GM23338 (cell line): ENCODE data around the gene DPYD. TPM values are rescaled to one million over a fixed set of nuclear protein-coding genes. Genes with fewer than 3 reads are reported as not detected.

Experiments used
- ATAC-seq: fragments of 200-7000 bp; cut with Tn5 transposase; 3 replicates; pipeline ENCODE4 v1.9.1; 2020
- DNase-seq: peaks from one replicate; pipeline ENCODE4 v3.0.0-alpha.2; 2015; ENCODE audit warnings: low spot score
- H2AFZ ChIP-seq: fragments of 200-600 bp; sonication (generic); 2 replicates; pipeline ENCODE4 v1.8.0; 2016; ENCODE audit warnings: antibody characterized with exemption, mild to moderate bottlenecking, moderate library complexity
- H3F3A ChIP-seq: fragments of 200-600 bp; sonication (generic); replicated peaks from 2 replicates; pipeline ENCODE4 v1.8.0; 2017; ENCODE audit warnings: antibody characterized with exemption, mixed run types, low read depth
- H3K27ac ChIP-seq: fragments of 200-600 bp; sonication (generic); 2 replicates; pipeline ENCODE4 v1.6.1; 2016; ENCODE audit warnings: low read depth
- H3K27me3 ChIP-seq: fragments of 200-600 bp; sonication (generic); 2 replicates; pipeline ENCODE4 v1.8.0; 2016; ENCODE audit warnings: mild to moderate bottlenecking, mixed run types, moderate library complexity; ENCODE audit not compliant: insufficient read depth
- H3K36me3 ChIP-seq: fragments of 200-600 bp; sonication (generic); 2 replicates; pipeline ENCODE4 v1.8.0; 2016; ENCODE audit warnings: mild to moderate bottlenecking; ENCODE audit not compliant: insufficient read depth
- H3K4me1 ChIP-seq: fragments of 200-600 bp; sonication (generic); 2 replicates; pipeline ENCODE4 v1.8.0; 2016; ENCODE audit warnings: mild to moderate bottlenecking, moderate library complexity; ENCODE audit not compliant: insufficient read depth
- H3K4me2 ChIP-seq: fragments of 200-600 bp; sonication (generic); 2 replicates; pipeline ENCODE4 v1.7.1; 2017; ENCODE audit warnings: mixed run types
- H3K4me3 ChIP-seq: fragments of 200-600 bp; sonication (generic); 2 replicates; pipeline ENCODE4 v1.6.1; 2016; ENCODE audit warnings: mixed run types
- H3K79me2 ChIP-seq: fragments of 200-600 bp; sonication (generic); replicated peaks from 2 replicates; pipeline ENCODE4 v1.8.0; 2017; ENCODE audit warnings: mild to moderate bottlenecking; ENCODE audit not compliant: insufficient read depth
- H3K9me2 ChIP-seq: fragments of 200-600 bp; sonication (generic); 2 replicates; pipeline ENCODE4 v1.8.0; 2017; ENCODE audit not compliant: insufficient read depth
- H4K20me1 ChIP-seq: fragments of 200-600 bp; sonication (generic); replicated peaks from 2 replicates; pipeline ENCODE4 v1.8.0; 2017; ENCODE audit warnings: mild to moderate bottlenecking; ENCODE audit not compliant: insufficient read depth
- H3K27ac Mint-ChIP-seq: 2 replicates; pipeline ENCODE4 v1.8.0; 2020; ENCODE audit warnings: inconsistent platforms, mild to moderate bottlenecking, moderate library complexity, mixed read lengths
- H3K27me3 Mint-ChIP-seq: 3 replicates; pipeline ENCODE4 v1.8.0; 2022; ENCODE audit warnings: low read depth, mild to moderate bottlenecking, moderate library complexity, mixed read lengths, inconsistent platforms; ENCODE audit not compliant: insufficient read depth, poor library complexity
- H3K36me3 Mint-ChIP-seq: 3 replicates; pipeline ENCODE4 v1.8.0; 2021; ENCODE audit warnings: low read depth, mild to moderate bottlenecking, inconsistent platforms, moderate library complexity, mixed read lengths
- H3K4me1 Mint-ChIP-seq: 3 replicates; pipeline ENCODE4 v1.8.0; 2020; ENCODE audit warnings: mild to moderate bottlenecking, inconsistent platforms, mixed read lengths
- H3K4me3 Mint-ChIP-seq: 3 replicates; pipeline ENCODE4 v1.8.0; 2021; ENCODE audit warnings: moderate library complexity, mild to moderate bottlenecking, inconsistent platforms, mixed read lengths
- H3K9me3 Mint-ChIP-seq: 3 replicates; pipeline ENCODE4 v1.8.0; 2020; ENCODE audit warnings: moderate library complexity, mild to moderate bottlenecking, inconsistent platforms, mixed read lengths
- CREB1 ChIP-seq: fragments of 250-450 bp; sonication (Bioruptor Pico); IDR thresholded peaks from 2 replicates; pipeline ENCODE4 v1.5.0; 2020; ENCODE audit warnings: low read depth, mild to moderate bottlenecking, moderate library complexity
- ETS1 ChIP-seq: IDR thresholded peaks from 2 replicates; pipeline ENCODE4 v1.6.1; 2016; ENCODE audit warnings: antibody characterized with exemption
- EZH2 ChIP-seq: fragments of 200-600 bp; sonication (generic); IDR thresholded peaks from one replicate; pipeline ENCODE4 v1.8.0; 2017; ENCODE audit warnings: antibody characterized with exemption, mild to moderate bottlenecking, low read depth; ENCODE audit not compliant: unreplicated experiment
- EZH2phosphoT487 ChIP-seq: fragments of 200-600 bp; sonication (generic); IDR thresholded peaks from one replicate; pipeline ENCODE4 v1.8.1; 2018; ENCODE audit warnings: antibody characterized with exemption; ENCODE audit not compliant: unreplicated experiment
- JUNB ChIP-seq: IDR thresholded peaks from one replicate; pipeline ENCODE4 v1.6.1; 2016; ENCODE audit warnings: antibody characterized with exemption; ENCODE audit not compliant: unreplicated experiment
- NANOG ChIP-seq: IDR thresholded peaks from 2 replicates; pipeline ENCODE4 v1.6.1; 2016; ENCODE audit warnings: antibody characterized with exemption, borderline replicate concordance
- POLR2AphosphoS5 ChIP-seq: IDR thresholded peaks from 2 replicates; pipeline ENCODE4 v1.6.1; 2016; ENCODE audit warnings: antibody characterized with exemption, low read depth
- ZNF114 ChIP-seq: fragments of 250-450 bp; sonication (Bioruptor Pico); IDR thresholded peaks from 2 replicates; pipeline ENCODE4 v1.5.0; 2020; ENCODE audit warnings: mild to moderate bottlenecking, moderate library complexity
- ZNF331 ChIP-seq: fragments of 250-450 bp; sonication (Bioruptor Pico); IDR thresholded peaks from 2 replicates; pipeline ENCODE4 v1.5.0; 2020; ENCODE audit warnings: low read depth, mild to moderate bottlenecking, moderate library complexity
- polyA plus RNA-seq: library from polyadenylated mRNA; unstranded; fragments of >200 nt; fragmentation: Nextera tagmentation; extraction: Ambion mirVana; gene quantifications from 2 replicates; pipeline ENCODE4 v1.2.1, GENCODE V29; 2016
- total RNA-seq: library from RNA; depleted of rRNA; stranded (reverse); fragments of >200 nt; shearing (Covaris generic); gene quantifications from 2 replicates; pipeline ENCODE4 v1.2.3, GENCODE V29; 2014
- TF ChIP-seq, protein P1 (sequence below): fragments of 250-450 bp; sonication (Bioruptor Pico); IDR thresholded peaks from 2 replicates; pipeline ENCODE4 v1.5.0; 2020; ENCODE audit warnings: mild to moderate bottlenecking, moderate library complexity
- TF ChIP-seq, protein P2 (sequence below): IDR thresholded peaks from one replicate; pipeline ENCODE4 v1.6.1; 2018; ENCODE audit warnings: antibody characterized with exemption; ENCODE audit not compliant: unreplicated experiment

Gene DPYD
- total and polyA plus RNA-seq, 2 experiments from 2014 or later = 0.50 to 1.6 TPM

DNA sequence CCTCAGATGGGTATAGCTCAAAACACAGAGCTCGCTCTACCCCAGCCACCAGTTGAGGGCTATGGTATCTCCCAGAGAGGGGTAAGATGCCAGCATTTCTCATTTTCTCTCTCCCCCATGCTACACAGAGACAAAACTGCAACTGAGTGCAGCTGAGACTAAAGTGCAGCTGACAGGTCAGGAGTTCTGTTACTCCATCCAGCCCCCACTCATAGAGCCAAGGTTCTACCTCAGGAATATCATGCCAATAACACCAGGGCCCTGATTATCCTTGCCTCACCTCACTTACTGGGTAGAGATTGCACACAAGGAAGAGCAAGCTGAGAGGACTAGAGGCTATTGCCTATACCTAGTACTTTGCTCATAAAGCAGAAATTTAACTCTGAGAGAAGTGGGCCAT is 34.6 kb downstream of the DPYD start (continued):
- TF ChIP-seq ETS1 (no peak), CREB1 (CRISPR knock-in tag) (no peak)
- TF ChIP-seq, protein P1, sequence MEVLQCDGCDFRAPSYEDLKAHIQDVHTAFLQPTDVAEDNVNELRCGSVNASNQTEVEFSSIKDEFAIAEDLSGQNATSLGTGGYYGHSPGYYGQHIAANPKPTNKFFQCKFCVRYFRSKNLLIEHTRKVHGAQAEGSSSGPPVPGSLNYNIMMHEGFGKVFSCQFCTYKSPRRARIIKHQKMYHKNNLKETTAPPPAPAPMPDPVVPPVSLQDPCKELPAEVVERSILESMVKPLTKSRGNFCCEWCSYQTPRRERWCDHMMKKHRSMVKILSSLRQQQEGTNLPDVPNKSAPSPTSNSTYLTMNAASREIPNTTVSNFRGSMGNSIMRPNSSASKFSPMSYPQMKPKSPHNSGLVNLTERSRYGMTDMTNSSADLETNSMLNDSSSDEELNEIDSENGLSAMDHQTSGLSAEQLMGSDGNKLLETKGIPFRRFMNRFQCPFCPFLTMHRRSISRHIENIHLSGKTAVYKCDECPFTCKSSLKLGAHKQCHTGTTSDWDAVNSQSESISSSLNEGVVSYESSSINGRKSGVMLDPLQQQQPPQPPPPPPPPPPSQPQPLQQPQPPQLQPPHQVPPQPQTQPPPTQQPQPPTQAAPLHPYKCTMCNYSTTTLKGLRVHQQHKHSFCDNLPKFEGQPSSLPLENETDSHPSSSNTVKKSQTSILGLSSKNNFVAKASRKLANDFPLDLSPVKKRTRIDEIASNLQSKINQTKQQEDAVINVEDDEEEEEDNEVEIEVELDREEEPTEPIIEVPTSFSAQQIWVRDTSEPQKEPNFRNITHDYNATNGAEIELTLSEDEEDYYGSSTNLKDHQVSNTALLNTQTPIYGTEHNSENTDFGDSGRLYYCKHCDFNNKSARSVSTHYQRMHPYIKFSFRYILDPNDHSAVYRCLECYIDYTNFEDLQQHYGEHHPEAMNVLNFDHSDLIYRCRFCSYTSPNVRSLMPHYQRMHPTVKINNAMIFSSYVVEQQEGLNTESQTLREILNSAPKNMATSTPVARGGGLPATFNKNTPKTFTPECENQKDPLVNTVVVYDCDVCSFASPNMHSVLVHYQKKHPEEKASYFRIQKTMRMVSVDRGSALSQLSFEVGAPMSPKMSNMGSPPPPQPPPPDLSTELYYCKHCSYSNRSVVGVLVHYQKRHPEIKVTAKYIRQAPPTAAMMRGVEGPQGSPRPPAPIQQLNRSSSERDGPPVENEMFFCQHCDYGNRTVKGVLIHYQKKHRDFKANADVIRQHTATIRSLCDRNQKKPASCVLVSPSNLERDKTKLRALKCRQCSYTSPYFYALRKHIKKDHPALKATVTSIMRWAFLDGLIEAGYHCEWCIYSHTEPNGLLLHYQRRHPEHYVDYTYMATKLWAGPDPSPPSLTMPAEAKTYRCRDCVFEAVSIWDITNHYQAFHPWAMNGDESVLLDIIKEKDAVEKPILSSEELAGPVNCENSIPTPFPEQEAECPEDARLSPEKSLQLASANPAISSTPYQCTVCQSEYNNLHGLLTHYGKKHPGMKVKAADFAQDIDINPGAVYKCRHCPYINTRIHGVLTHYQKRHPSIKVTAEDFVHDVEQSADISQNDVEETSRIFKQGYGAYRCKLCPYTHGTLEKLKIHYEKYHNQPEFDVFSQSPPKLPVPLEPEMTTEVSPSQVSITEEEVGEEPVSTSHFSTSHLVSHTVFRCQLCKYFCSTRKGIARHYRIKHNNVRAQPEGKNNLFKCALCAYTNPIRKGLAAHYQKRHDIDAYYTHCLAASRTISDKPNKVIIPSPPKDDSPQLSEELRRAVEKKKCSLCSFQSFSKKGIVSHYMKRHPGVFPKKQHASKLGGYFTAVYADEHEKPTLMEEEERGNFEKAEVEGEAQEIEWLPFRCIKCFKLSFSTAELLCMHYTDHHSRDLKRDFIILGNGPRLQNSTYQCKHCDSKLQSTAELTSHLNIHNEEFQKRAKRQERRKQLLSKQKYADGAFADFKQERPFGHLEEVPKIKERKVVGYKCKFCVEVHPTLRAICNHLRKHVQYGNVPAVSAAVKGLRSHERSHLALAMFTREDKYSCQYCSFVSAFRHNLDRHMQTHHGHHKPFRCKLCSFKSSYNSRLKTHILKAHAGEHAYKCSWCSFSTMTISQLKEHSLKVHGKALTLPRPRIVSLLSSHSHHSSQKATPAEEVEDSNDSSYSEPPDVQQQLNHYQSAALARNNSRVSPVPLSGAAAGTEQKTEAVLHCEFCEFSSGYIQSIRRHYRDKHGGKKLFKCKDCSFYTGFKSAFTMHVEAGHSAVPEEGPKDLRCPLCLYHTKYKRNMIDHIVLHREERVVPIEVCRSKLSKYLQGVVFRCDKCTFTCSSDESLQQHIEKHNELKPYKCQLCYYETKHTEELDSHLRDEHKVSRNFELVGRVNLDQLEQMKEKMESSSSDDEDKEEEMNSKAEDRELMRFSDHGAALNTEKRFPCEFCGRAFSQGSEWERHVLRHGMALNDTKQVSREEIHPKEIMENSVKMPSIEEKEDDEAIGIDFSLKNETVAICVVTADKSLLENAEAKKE = no peak

DNA sequence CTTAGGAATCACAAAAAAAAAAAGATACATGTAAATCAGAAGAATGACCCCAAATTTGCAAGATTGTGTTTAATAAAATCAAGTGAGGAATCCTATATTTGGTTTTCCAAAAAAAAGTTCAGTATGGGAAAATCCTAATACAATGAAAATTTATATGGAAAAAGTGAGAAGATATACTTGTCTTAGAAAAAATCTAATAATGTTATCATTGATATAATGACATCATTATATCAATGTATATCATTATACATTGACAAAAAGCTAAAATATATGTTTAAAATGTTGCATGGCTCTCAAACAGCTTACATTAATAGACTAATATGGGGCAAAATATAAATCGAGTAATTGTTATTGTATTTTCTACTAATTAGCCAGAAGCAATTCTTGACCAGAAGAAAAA is 37.0 kb downstream of the DPYD start:
- no peaks in the 10 kb centered on the region for H3K9me2 ChIP-seq
- no peaks in the 10 kb centered on the region for H3K4me1 ChIP-seq
- H3K27me3 ChIP-seq = no peaks in the 10 kb centered on the region
- Mint-ChIP-seq H3K36me3 (no peaks in the 10 kb centered on the region), H3K27ac (no peak overlapping the region), H3K4me1 (no peaks in the 10 kb centered on the region), H3K4me3 (no peak overlapping the region), H3K9me3 (no peaks in the 10 kb centered on the region; the same call in 2 of the 3 replicates), H3K27me3 (no peaks in the 10 kb centered on the region)
- DNase-seq (no peak), ATAC-seq (no peak)
- TF ChIP-seq EZH2phosphoT487 (no peak), JUNB (no peak), CREB1 (CRISPR knock-in tag) (no peak), EZH2 (no peak), ZNF114 (CRISPR knock-in tag) (no peak), POLR2AphosphoS5 (no peak), ETS1 (no peak), NANOG (no peak), ZNF331 (CRISPR knock-in tag) (no peak)
- TF ChIP-seq, protein P2, sequence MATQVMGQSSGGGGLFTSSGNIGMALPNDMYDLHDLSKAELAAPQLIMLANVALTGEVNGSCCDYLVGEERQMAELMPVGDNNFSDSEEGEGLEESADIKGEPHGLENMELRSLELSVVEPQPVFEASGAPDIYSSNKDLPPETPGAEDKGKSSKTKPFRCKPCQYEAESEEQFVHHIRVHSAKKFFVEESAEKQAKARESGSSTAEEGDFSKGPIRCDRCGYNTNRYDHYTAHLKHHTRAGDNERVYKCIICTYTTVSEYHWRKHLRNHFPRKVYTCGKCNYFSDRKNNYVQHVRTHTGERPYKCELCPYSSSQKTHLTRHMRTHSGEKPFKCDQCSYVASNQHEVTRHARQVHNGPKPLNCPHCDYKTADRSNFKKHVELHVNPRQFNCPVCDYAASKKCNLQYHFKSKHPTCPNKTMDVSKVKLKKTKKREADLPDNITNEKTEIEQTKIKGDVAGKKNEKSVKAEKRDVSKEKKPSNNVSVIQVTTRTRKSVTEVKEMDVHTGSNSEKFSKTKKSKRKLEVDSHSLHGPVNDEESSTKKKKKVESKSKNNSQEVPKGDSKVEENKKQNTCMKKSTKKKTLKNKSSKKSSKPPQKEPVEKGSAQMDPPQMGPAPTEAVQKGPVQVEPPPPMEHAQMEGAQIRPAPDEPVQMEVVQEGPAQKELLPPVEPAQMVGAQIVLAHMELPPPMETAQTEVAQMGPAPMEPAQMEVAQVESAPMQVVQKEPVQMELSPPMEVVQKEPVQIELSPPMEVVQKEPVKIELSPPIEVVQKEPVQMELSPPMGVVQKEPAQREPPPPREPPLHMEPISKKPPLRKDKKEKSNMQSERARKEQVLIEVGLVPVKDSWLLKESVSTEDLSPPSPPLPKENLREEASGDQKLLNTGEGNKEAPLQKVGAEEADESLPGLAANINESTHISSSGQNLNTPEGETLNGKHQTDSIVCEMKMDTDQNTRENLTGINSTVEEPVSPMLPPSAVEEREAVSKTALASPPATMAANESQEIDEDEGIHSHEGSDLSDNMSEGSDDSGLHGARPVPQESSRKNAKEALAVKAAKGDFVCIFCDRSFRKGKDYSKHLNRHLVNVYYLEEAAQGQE = no peak
- no peaks in the 10 kb centered on the region for H3K36me3 ChIP-seq
- no peak overlapping the region for H3K4me2 ChIP-seq
- no peaks in the 10 kb centered on the region for H4K20me1 ChIP-seq
- no peak overlapping the region for H2AFZ ChIP-seq
- H3K27ac ChIP-seq = no peak overlapping the region
- no peak overlapping the region for H3K4me3 ChIP-seq
- H3F3A ChIP-seq = no peaks in the 10 kb centered on the region
- no peaks in the 10 kb centered on the region for H3K79me2 ChIP-seq
